HG03097 (cell line): Measurements from ENCODE around the gene PHKB.

ENCODE experiments used
- ATAC-seq: cut with Tn5 transposase; IDR thresholded peaks from one replicate; pipeline ENCODE4 v1.9.1; 2021; ENCODE audit not compliant: unreplicated experiment, low FRiP score

The PHKB gene

DNA sequence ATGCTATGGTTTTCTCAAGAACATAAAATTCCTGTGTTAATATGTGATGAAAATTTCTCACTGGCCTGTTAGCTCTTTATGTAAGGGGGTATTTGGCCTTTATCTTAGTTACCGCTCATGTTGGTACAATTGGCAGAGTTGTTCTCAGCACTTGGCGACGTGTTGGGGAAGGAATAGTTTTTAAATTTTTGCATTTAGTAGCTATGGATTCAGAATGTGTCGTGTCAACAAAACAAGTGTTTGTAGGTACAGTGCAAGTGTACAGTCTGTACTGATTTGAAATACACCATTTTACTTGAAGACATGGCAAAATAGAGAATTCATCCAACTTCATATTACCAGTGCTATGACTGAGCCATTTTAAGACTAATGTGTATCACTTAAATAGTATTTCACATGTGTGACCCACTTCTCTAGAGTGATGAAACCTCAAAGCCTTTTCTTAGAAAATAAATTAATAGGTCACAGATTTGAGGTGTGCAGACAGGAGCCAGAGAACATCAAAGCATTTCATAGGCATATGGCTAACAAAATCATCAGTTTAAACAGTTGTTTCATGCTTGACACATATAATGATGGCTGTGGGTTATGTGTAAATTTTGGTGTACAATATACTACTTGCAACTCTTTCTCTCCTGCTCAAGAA lies 150.8 kb downstream of the PHKB start:
- no peak for ATAC-seq

DNA sequence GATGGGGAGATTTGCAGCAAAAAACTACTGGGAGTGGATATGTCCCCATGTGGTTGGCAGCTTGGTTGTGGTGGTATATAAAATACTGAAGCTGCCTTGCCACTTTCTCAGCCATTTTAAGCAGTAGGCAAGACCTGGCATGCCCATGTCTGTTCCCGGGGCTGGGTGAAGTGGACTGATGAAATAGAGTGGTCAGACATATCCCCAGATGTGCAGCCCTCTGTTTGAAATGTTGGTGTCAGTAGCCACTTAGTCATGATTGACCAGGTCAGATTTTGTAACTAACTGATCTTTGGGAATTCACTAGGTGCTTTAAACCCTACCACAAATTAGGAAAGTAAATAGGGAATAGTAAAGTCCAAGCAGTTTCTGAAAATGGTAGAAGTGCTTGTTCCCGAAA lies 151.6 kb downstream of the PHKB start:
- no peak for ATAC-seq

DNA sequence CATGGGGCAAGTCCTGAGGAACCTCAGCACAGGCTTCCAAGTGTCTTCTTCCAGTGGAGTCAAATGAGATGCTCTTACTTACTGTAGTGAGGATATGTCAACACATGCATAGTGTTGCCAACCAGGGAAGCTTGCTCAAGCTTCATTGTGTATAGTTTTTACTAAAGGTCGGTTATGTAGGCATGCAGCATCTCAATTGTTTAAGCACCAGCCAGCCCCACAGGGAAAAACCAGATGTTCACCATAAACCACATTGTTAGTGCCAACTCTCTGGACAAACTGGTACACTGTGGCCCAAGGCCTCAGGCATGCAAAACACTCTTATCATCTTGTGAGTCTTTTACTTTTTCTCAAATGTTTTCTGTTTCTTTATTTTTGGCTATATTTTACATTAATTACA lies 152.1 kb downstream of the PHKB start:
- ATAC-seq = no peak

DNA sequence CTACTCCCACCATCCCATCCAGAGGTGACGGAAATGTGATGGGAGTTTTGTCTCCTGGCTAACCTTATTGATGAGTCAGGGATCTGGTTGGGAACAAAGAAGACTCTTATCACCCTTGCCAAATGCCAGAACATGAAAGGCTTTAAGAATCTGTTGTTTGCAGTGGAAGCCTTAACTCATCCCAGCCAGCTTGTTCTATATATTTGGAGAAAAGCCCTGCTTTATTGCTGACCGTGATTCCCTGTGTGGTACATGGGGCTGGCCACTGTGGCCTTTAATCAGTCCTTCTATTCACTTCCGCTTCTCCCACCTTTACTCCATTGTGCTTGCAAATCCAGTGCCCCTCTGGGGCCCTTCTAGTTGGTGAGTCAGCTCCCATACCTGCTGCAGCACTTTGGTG lies 156.6 kb downstream of the PHKB start:
- no peak for ATAC-seq

DNA sequence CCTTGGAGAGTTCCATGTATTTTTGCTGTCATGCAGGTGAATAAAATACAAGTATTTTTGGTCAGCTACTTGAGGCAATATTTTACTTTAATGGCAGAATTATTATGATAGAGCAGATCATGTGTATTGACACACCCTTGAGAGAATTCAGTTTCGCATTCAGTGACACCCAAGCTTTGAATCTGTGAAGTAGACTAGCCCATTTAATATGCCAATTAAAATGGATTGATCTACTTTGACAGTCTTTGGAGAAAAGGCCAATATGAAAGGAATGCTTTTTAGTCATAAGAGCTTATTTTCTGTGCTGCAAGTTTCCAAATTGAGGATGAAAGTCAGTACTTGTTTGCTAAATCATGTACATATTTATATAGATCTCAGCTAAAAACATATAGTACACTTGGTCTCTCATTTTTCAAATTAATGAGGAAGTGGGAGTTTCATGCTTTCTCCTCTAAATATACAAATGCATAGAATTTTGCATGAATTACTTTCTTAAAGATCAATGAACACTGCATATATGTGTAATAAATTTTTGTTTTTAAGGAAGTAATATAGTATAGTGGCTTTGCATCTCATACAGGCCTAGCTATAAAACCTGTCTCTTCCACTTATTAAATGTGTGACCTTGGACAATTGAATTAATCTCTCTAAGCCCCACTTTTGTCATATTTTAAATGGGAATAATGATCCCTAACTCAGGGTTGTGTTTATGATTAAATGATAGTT lies 161.5 kb downstream of the PHKB start:
- no peak for ATAC-seq

DNA sequence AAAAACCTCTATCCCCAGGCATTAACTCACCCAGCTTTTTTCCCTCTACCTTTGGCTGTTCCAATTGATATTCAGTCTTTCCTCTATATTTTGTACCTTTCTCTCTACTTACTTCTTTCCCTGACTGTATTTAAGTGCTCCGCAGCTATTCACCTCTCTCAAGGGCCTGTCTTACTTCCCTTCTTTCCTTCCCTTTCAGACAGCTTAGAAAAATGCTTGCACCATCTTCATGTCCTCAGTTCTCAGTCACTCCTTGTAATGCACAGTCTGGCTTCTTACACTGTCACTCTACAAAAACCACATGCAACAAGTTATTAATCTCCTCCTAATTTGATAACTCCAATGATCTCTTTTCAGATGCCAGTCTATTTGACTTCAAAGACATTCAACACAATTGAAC lies 163.4 kb downstream of the PHKB start:
- no peak for ATAC-seq

DNA sequence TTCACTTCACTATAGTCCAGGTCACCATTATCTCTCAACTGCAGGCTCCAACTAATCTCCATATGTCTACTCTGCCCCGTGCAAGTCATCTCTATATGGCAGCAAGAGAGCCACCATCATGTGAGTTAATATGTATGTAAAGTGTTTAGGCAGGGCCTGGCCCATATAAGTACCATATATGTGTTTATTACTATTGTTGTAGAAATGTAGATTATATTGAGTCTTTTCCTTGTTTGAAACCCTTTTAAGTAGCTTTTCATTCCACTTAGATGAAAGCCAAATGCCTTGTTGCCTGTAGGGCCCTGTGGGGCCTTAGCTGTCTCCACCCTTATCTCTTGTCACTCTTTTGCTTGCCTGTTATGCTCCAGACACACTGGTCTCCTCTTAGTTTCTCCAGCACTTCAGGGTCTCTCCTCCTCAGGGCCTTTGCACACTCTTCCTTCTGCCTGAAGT lies 164.0 kb downstream of the PHKB start:
- no peak for ATAC-seq

DNA sequence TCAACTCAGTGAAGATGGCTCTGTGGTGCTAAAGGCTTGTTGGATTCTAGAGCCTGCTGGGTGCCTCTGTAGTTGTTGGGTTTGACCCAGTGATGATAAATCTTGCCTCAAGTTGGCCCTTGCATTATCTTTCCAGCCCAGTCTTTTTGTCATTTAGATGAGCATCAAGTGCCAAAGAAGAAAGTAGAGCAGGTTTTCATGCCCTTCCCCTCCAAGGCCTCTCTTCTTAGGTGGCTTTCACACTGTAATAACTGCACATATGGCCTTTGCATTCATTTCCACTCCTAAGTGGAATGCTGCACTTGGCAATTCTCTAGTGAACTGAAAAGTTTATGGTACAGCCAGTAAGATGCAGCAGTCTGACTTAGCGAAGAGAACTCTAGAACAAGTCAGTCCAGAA lies 165.1 kb downstream of the PHKB start:
- no peak for ATAC-seq

DNA sequence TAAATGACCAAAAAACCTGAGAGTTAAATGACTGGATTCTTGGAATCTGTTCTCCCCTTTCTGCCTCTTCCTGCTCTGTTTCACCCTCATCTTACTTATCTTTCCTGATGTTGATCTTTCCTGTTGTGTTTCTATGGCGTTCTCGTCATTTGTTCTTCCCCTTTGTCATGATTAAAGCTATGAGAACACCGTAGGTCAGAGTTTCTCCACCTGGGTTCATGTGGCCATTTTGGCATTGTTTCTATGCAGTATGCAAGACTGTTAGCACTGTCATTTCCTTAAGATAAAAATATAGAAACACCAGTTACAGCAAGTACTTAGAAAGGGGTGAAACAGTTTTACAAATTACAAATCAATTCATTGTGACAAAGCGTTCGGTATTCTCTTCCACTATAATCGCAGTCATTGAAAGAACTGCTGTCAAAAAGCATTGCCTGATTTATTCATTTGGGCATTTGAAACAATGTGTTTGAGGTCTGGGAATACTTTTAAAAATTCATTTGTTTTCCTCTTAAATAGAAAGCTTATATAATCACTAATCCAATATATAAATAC lies 166.0 kb downstream of the PHKB start:
- no peak for ATAC-seq

DNA sequence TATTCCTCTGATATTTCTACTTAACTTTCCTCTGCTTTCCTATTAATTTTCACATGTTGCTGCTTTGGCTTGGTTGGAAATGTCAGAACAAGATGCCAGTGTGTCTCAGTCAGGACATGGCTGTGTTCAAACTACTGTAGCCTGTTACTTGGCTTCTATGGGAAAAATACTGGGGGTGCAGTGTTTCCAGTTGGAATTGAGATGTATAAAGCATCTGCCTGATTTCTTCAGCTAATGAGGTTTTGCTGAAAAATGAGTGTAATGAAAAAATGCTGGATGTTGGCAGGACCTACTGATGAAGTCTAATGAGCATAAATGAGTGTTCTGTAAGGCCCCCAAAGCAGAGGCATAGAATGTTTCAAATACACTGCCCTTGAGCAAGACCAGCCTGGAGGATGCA lies 166.6 kb downstream of the PHKB start:
- ATAC-seq = no peak

DNA sequence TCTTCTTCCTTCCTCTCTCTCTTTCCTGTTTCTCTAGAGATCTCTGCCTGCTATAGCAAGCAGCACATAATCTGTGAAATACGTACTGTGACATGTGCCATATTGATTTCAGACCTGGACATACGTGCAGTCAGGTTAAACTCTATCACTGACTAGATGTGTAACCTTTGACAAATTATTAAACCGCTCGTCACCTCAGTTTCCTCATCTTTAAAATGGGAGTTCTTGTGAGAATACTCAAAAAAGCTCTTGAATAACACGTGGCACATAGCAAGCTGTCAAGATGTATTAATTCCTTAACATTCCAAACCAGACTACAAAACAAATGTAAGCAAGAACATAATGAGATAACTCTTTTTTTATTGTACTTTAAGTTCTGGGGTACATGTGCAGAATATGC lies 170.0 kb downstream of the PHKB start:
- no peak for ATAC-seq

DNA sequence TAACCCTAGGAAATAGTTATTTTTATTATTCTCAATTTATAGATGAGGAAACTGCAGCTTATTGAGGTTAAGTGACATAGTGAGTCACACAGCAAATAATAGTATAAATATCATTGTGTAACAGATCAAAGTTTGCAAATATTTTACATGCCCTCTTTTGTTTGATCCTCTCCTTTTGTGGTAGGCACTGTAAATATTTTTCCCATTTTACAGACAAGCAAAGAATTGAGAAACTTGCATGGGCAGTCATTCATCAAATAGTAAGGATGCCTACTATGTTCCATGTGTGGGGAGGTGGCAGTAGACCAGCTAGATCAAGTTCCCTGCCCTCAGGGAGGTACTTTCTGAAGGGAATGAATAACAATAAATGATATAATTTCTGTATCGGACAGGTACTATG lies 173.0 kb downstream of the PHKB start:
- ATAC-seq = no peak

DNA sequence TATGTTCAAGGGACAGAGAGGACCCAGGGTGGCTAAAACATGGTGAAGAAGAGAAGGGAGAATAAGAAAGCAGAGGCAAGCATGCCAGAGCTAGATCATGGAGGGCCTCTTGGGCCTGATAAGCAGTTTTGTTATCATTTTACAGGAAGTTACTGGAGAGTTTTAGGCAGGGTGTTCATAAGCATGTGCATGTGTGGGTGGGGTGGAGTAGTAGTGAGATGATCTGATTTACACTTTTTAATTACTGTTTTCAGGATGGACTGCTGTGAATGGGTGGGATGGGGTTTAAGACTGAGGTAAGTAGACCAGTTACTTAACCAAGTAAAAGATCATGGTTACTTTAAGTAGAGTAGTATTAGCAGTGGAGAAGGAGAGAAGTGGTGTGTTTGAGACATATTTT lies 173.6 kb downstream of the PHKB start:
- no peak for ATAC-seq

DNA sequence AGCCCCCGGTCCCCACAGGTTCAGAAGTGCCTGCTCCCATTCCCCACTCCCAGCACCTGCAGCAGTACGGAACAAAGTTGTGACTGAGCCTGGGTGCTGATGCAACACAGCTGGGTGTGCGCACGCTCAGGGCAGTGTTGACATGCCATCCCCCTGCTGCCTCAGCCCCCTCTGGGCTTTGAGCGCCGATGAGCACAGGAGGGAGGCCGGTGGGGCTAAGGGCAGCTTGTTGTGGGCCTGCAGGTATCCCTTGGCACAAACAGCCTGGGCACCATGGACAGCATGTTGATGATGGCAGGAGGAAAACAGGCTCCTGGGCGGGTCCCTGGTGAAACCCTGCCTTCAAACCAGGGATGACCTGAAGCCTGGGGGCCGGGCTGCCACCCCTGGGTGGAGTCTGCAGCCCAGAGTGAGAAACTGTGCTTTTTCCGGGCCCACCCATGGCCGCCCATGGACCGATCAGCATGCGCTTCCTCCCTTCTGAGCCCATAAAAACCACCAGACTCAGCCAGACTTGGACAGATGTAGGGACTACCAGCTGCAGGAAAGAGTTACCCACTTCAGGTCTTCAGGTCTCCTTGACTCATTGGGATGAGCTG lies 175.5 kb downstream of the PHKB start:
- ATAC-seq = no peak

DNA sequence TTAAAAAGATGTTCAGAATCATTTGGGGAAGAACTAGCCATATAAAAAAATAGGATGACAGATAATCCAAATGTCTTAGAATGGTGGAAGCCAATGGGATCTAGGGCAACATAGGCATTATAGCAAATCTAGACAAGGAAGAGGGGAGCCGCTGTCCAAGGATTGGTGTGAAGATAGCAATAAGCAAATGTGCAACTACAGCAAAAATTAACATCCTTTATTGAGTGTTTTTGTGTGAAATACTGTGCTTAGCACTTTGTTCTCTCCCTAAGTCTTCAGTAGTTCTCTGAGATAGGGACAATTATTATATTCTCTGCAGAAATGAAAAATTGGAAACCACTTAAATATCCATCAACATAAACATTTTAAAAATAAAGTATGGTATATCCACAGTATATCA lies 177.0 kb downstream of the PHKB start:
- ATAC-seq = no peak

DNA sequence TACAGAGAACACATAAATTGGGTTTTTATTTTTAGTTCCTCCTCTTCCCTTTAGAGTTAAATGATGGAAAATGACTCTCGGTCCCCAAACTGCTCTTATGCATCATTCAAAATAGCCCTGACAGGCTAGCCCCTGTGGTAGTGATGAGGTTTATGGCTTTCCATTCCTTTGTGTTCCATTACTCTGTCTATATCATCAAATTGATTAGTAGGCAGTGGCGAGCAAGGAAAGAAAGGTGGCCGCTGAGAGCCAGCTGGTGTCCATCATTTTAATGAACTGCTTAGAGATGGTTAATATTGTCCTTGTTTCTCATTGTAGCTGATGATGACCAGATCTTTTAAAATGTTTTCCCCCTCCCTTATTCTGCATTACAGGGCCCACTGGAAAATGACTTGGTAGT lies 179.5 kb downstream of the PHKB start:
- ATAC-seq = no peak

DNA sequence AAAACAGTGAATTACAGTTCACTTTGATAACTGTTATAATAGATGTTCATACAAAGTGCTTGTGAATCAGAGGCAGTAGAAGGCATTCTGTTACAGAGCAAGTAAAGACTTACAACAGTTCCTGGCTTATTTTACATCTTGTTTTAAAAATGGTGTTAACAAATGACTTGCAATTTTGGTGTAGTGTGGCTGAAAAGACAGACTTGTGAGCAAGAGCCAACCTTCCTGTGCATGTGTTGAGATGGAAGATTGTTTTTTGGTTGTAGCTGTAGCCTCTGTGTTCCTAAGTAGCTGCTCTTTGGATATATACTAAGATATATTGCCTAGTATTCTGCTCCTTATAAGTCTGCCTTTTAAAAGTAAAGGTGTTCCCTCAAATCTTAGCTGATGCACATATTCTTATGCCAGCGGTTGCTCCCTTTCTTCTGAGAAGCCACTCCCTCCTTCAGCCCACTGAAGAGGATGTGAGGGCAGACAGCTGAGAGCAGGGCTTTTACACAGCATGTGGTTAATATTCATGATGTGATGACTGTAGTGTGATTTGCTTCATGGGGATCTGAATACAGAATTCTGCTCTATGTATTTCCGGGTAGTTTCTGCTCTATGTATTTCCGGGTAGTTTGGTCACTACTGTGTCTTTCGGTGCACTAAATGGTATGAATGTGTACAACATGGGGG lies 182.3 kb downstream of the PHKB start:
- no peak for ATAC-seq

DNA sequence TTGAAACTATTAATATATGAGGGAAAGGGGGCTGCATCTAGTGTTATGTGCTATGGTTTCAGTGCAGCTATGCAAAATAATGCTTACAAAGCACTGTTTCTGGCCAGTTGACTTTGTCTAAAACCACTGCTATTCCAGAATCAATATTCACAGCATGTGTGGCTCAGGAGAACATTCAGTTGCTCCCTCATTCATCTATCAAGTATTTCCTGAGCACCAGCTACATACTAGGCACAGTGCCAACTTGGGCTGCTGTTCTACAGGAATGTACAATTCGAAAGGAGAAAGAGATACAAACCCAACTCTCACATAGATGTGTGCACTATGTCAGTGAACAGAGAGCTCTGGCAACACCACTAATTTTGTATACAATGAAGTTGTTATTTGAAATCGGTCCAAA lies 183.0 kb downstream of the PHKB start:
- no peak for ATAC-seq

DNA sequence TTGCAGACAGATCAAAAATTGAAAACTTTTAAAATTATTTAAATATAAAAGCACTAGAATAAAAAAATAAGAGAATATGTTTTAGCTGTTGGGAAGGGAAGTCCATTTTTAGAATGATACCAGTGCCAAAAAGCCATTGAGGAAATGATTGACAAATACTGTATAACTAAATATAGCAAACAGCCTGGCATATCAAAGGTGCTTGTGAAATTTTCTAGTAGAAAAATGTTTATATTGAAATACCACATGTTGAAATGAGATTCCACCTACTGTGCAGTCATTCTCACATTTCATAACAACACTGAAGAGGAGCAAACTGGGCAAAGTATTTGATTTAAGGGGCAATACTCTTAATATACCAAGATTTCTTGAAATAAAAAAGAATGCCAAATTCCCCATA lies 183.5 kb downstream of the PHKB start:
- ATAC-seq = no peak

DNA sequence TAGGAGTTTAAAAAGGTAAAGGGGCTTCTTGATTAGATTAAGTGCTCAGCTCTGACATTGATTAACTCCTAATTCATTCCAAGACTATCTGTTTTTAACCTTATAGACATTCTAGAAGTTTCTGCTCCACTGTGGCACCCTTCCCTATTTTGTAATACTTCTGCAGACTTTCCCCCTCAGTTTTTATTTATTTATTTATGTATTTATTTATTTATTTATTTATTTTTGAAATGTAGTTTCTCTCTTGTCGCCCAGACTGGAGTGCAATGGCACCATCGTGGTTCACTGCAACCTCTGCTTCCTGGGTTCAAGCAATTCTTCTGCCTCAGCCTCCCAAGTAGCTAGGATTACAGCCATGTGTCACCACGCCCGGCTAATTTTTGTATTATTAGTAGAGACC lies 185.8 kb downstream of the PHKB start:
- no peak for ATAC-seq

DNA sequence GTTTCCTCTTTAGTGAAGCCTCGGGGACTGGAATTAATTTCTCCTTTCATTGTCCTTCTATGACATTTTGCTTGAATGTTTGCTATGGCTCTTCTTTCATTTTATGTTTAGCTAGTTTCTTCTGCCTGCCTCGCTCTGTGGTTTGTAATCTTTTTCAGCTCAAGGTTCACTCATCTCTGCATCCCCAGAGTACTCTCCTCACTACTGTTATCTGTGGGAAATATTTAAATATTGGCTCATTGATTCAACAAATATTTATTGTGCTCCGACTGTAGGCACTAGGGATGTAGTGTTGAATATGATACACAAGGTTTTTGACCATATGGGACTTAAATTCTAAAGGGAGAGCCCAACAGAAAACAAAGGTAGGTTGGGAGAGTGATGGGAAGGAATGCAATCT lies 195.9 kb downstream of the PHKB start:
- no peak for ATAC-seq
